Caco-2 (cell line): Measurements from ENCODE around the gene SH2D1A. TPM values are rescaled to one million over a fixed set of nuclear protein-coding genes. Genes with fewer than 3 reads are reported as not detected.
"Not testable (repeated sequence)": the region's sequence is repeated elsewhere in the genome, so short reads cannot be mapped to it uniquely, and the experiment has no call there.

Experiments
- Bru-seq: library from RNA; stranded (reverse); fragments of 400-500 nt; gene quantifications from one replicate; lab custom pipeline; 2021; lab: Mats Ljungman, UMichigan
- BruChase-seq, 2 experiments: library from RNA; stranded (reverse); fragments of 400-500 nt; gene quantifications; one replicate each; lab custom pipeline; 2021; lab: Mats Ljungman, UMichigan
- BruUV-seq: library from RNA; stranded (reverse); fragments of 400-500 nt; replicated peaks from 2 replicates; lab custom pipeline; 2021; lab: Mats Ljungman, UMichigan
- CTCF ChIA-PET: fragments of 300-600 bp; sonication (Branson Sonifier 250); formaldehyde crosslinking; loops from one replicate; lab custom pipeline; 2022; ENCODE audit warnings: antibody characterized with exemption; lab: Charles Lee
- POLR2A ChIA-PET: fragments of 300-600 bp; sonication (Branson Sonifier 250); formaldehyde crosslinking; loops from one replicate; lab custom pipeline; 2022; ENCODE audit warnings: antibody characterized with exemption; lab: Charles Lee
- DNase-seq, 2 experiments: peaks; one replicate each; pipeline versions ENCODE4 v3.0.0 to v3.0.0-alpha.2; 2020 to 2022
- H3K27me3 ChIP-seq: replicated peaks from 2 replicates; pipeline ENCODE4 v1.6.0; 2011; ENCODE audit warnings: low read length; ENCODE audit not compliant: control insufficient read depth, insufficient read depth
- H3K36me3 ChIP-seq: 2 replicates; pipeline ENCODE4 v1.5.1; 2011; ENCODE audit warnings: low read length; ENCODE audit not compliant: control insufficient read depth, insufficient read depth
- H3K4me1 ChIP-seq: fragments of 250-450 bp; sonication (Bioruptor Pico); 2 replicates; pipeline ENCODE4 v1.5.1; 2020; ENCODE audit warnings: mild to moderate bottlenecking
- H3K4me3 ChIP-seq: 2 replicates; pipeline ENCODE4 v1.5.1; 2011; ENCODE audit warnings: low read depth, mild to moderate bottlenecking, control low read depth, low read length
- H3K9me3 ChIP-seq: fragments of 250-450 bp; sonication (Bioruptor Pico); 2 replicates; pipeline ENCODE4 v1.5.1; 2020; ENCODE audit warnings: mild to moderate bottlenecking, moderate library complexity
- H3K27ac Mint-ChIP-seq: one replicate; pipeline ENCODE4 v1.8.0; 2022; ENCODE audit warnings: mixed read lengths; ENCODE audit not compliant: unreplicated experiment
- H3K27me3 Mint-ChIP-seq: one replicate; pipeline ENCODE4 v1.8.0; 2022; ENCODE audit warnings: mixed read lengths; ENCODE audit not compliant: insufficient read depth, unreplicated experiment
- H3K36me3 Mint-ChIP-seq: one replicate; pipeline ENCODE4 v1.8.0; 2022; ENCODE audit warnings: mild to moderate bottlenecking, mixed read lengths; ENCODE audit not compliant: insufficient read depth, unreplicated experiment
- H3K4me1 Mint-ChIP-seq: one replicate; pipeline ENCODE4 v1.8.0; 2022; ENCODE audit warnings: low read depth, mixed read lengths; ENCODE audit not compliant: unreplicated experiment
- H3K4me3 Mint-ChIP-seq: one replicate; pipeline ENCODE4 v1.8.0; 2022; ENCODE audit warnings: mild to moderate bottlenecking, moderate library complexity, mixed read lengths; ENCODE audit not compliant: unreplicated experiment
- H3K9me3 Mint-ChIP-seq: one replicate; pipeline ENCODE4 v1.8.0; 2022; ENCODE audit warnings: mixed read lengths; ENCODE audit not compliant: unreplicated experiment
- intact Hi-C: fragments of 100-400 bp; cut with micrococcal nuclease; formaldehyde crosslinking; loops from one replicate; pipeline ENCODE4 v1.10.0; 2022; ENCODE audit not compliant: unreplicated experiment
- long read RNA-seq: library from polyadenylated mRNA; stranded (forward); transcript quantifications from one replicate; pipeline ENCODE4 v2.0.0, GENCODE V29; 2022
- total RNA-seq: library from RNA; stranded (reverse); gene quantifications from 2 replicates; pipeline ENCODE4 v1.2.3, GENCODE V29; 2022
- TF ChIP-seq, protein P1 (sequence below), 2 experiments: fragments of 200-600 bp in 1 of 2; IDR thresholded peaks; 1 replicate in 1 of 2; 2 replicates in 1 of 2; pipeline versions ENCODE4 v1.5.1 to v1.8.0; 2011 to 2022; ENCODE audit warnings: antibody characterized with exemption in 1 of 2, control low read depth in 1 of 2, inconsistent platforms in 1 of 2, low read depth in 1 of 2, low read length in 1 of 2, mild to moderate bottlenecking in 1 of 2, moderate library complexity in 1 of 2; ENCODE audit not compliant: insufficient read depth in 1 of 2, severe bottlenecking in 1 of 2, unreplicated experiment in 1 of 2

SH2D1A gene
- total RNA-seq: not detected in 2 replicates
- percentile 9 among the genes with signal in this experiment for Bru-seq, nascent RNA
- percentile 8 among the genes with signal in this experiment for BruChase-seq, experiment 1, labeled RNA remaining after a 2-hour chase
- percentile 6 among the genes with signal in this experiment for BruChase-seq, experiment 2, labeled RNA remaining after a 6-hour chase
- long read RNA-seq: 0 reads

DNA sequence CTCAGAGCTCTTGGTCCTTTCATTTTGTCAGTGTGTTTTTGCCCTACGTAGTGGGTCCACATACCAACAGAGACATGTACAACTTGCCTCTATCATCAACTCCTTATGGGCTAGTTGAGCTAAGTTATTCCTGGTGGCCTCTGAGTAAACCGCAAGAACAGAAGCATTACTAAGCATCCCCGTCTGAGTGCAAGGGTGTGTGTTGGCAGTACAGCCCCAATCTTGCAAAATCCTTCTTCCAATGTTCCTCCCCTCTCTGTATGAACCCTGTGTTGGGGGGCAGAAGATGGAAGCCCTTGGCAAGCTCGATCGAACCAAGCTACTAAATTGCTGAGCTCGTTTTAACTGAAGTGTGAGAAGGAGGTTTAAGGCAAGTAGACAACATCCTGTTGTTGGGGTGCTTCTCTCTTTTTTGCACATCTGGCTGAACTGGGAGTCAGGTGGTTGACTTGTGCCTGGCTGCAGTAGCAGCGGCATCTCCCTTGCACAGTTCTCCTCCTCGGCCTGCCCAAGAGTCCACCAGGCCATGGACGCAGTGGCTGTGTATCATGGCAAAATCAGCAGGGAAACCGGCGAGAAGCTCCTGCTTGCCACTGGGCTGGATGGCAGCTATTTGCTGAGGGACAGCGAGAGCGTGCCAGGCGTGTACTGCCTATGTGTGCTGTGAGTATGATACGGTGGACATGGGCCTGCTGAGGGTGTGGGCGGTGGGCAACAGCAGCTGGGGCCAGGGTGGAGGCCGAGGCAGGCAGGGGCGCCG is at the start of gene SH2D1A:
SH2D1A (plus strand) TSS at position 447 of the 760 bp plus-strand sequence; CDS start at position 527, 80 bp downstream.
- Mint-ChIP-seq H3K4me3 (no peak within 1 kb of the TSS), H3K27me3 (no peaks in the 10 kb centered on the region), H3K27ac (no peak within 1 kb of the TSS), H3K4me1 (no peaks in the 10 kb centered on the region), H3K9me3 (no peaks in the 10 kb centered on the region), H3K36me3 (no peaks in the 10 kb centered on the region)
- ChIA-PET POLR2A (no interaction called here), CTCF (no interaction called here)
- no peaks in the 10 kb centered on the region for H3K9me3 ChIP-seq
- H3K36me3 ChIP-seq: no peaks in the 10 kb centered on the region
- H3K27me3 ChIP-seq: no peaks in the 10 kb centered on the region
- intact Hi-C loops: loop anchor here (10.0 kb wide), 1 partner anchor 131 kb away; no protein-coding TSS in a partner anchor
- BruUV-seq: no TSS peak
- TF ChIP-seq, protein P1, sequence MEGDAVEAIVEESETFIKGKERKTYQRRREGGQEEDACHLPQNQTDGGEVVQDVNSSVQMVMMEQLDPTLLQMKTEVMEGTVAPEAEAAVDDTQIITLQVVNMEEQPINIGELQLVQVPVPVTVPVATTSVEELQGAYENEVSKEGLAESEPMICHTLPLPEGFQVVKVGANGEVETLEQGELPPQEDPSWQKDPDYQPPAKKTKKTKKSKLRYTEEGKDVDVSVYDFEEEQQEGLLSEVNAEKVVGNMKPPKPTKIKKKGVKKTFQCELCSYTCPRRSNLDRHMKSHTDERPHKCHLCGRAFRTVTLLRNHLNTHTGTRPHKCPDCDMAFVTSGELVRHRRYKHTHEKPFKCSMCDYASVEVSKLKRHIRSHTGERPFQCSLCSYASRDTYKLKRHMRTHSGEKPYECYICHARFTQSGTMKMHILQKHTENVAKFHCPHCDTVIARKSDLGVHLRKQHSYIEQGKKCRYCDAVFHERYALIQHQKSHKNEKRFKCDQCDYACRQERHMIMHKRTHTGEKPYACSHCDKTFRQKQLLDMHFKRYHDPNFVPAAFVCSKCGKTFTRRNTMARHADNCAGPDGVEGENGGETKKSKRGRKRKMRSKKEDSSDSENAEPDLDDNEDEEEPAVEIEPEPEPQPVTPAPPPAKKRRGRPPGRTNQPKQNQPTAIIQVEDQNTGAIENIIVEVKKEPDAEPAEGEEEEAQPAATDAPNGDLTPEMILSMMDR (IDR thresholded peaks at IDR 0.05; ENCODE audit: insufficient read depth in 1 of 2, low read depth in 1 of 2, low read length in 1 of 2, severe bottlenecking in 1 of 2, unreplicated experiment in 1 of 2): no peak
- H3K4me3 ChIP-seq: no peak within 1 kb of the TSS
- no peaks in the 10 kb centered on the region for H3K4me1 ChIP-seq
- DNase-seq: no peak

DNA sequence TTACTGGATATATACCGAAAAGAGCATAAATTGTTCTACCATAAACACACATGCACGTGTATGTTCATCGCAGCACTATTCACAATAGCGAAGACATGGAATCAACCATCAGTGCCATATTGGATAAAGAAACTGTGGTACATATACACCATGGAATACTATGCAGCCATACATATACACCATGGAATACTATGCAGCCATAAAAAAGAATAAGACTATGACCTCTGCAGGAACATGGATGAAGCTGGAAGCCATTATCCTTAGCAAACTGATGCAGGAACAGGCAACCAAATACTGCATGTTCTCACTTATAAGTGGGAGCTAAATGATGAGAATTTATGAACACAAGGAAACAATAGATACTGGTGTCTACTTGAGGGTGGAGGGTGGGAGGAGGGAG is 47.0 kb upstream of the SH2D1A start:
- BruUV-seq, H3K27me3 ChIP-seq, H3K4me1 ChIP-seq, H3K4me1 Mint-ChIP-seq, H3K27me3 Mint-ChIP-seq, H3K9me3 ChIP-seq, DNase-seq, H3K36me3 ChIP-seq, CTCF ChIA-PET, H3K9me3 Mint-ChIP-seq, intact Hi-C loops, H3K36me3 Mint-ChIP-seq, H3K27ac Mint-ChIP-seq, POLR2A ChIA-PET, H3K4me3 ChIP-seq, H3K4me3 Mint-ChIP-seq: not testable (repeated sequence)

DNA sequence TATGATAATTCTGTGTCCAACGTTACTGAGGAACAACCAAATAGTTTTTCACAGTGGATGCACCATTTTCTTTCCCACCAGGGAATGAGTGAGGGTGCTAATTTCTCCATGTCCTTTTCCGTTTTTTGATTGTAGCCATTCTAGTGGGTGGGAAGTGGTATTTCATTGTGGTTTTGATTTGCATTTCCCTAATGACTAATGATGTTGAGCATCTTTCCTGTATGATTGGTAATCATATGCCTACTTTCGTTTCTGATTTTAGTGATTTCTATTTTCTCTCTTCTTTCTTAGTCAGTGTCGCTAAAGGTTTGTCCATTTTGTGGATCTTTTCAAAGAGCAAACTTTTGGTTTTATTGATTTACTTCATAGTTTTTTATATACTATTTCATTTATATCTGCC is 46.0 kb upstream of the SH2D1A start:
- no peak overlapping the region for H3K4me3 ChIP-seq
- no peaks in the 10 kb centered on the region for H3K36me3 ChIP-seq
- TF ChIP-seq, protein P1 (IDR thresholded peaks at IDR 0.05; ENCODE audit: insufficient read depth in 1 of 2, low read depth in 1 of 2, low read length in 1 of 2, severe bottlenecking in 1 of 2, unreplicated experiment in 1 of 2): no peak
- no peaks in the 10 kb centered on the region for H3K4me1 ChIP-seq
- DNase-seq: no peak
- H3K4me3 Mint-ChIP-seq: no peak overlapping the region
- H3K27me3 Mint-ChIP-seq: peaks cover 5% of the 10 kb centered on the region
- no peaks in the 10 kb centered on the region for H3K9me3 Mint-ChIP-seq
- no peak overlapping the region for H3K27ac Mint-ChIP-seq
- no peaks in the 10 kb centered on the region for H3K9me3 ChIP-seq
- no peaks in the 10 kb centered on the region for H3K4me1 Mint-ChIP-seq
- ChIA-PET POLR2A (no interaction called here), CTCF (no interaction called here)
- intact Hi-C loops: loop anchor here (1.0 kb wide), 1 partner anchor 8 kb away; no protein-coding TSS in a partner anchor
- no TSS peak for BruUV-seq
- no peaks in the 10 kb centered on the region for H3K27me3 ChIP-seq
- no peaks in the 10 kb centered on the region for H3K36me3 Mint-ChIP-seq
